Measurements from ENCODE around the gene MICU2. TPM values are rescaled to one million over a fixed set of nuclear protein-coding genes. Genes with fewer than 3 reads are reported as not detected.

Gene MICU2
- polyA plus RNA-seq, 1 donor from 2014 or later = 223 TPM

GRCh38 chr13:21580736-21581135, 23.2 kb downstream of the MICU2 start:
- no peaks in the 10 kb centered on the region for H3K27me3 ChIP-seq (ENCODE audit: insufficient read depth, low read depth, low read length)
- peaks cover 9% of the 10 kb centered on the region for H3K79me2 ChIP-seq (replicated peaks; ENCODE audit: insufficient read depth, low read length)
- no peaks in the 10 kb centered on the region for H4K20me1 ChIP-seq (ENCODE audit: insufficient read depth)
- no peaks in the 10 kb centered on the region for H3K9me3 ChIP-seq (ENCODE audit: low read length)
- no peaks in the 10 kb centered on the region for H3K36me3 ChIP-seq (ENCODE audit: insufficient read depth, low read length)
- H3F3A ChIP-seq (ENCODE audit: insufficient read depth, low read length, poor library complexity, severe bottlenecking) = no peaks in the 10 kb centered on the region
- no peak for TF ChIP-seq SMC3 (conservative IDR thresholded peaks at IDR 0.05; ENCODE audit: poor library complexity)
- no peak for TF ChIP-seq RAD21 (conservative IDR thresholded peaks at IDR 0.05)
- TF ChIP-seq, protein P1, sequence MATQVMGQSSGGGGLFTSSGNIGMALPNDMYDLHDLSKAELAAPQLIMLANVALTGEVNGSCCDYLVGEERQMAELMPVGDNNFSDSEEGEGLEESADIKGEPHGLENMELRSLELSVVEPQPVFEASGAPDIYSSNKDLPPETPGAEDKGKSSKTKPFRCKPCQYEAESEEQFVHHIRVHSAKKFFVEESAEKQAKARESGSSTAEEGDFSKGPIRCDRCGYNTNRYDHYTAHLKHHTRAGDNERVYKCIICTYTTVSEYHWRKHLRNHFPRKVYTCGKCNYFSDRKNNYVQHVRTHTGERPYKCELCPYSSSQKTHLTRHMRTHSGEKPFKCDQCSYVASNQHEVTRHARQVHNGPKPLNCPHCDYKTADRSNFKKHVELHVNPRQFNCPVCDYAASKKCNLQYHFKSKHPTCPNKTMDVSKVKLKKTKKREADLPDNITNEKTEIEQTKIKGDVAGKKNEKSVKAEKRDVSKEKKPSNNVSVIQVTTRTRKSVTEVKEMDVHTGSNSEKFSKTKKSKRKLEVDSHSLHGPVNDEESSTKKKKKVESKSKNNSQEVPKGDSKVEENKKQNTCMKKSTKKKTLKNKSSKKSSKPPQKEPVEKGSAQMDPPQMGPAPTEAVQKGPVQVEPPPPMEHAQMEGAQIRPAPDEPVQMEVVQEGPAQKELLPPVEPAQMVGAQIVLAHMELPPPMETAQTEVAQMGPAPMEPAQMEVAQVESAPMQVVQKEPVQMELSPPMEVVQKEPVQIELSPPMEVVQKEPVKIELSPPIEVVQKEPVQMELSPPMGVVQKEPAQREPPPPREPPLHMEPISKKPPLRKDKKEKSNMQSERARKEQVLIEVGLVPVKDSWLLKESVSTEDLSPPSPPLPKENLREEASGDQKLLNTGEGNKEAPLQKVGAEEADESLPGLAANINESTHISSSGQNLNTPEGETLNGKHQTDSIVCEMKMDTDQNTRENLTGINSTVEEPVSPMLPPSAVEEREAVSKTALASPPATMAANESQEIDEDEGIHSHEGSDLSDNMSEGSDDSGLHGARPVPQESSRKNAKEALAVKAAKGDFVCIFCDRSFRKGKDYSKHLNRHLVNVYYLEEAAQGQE (IDR thresholded peaks at IDR 0.05; ENCODE audit: borderline replicate concordance) = no peak
- no peak for TF ChIP-seq MXI1 (conservative IDR thresholded peaks at IDR 0.05; ENCODE audit: poor library complexity, severe bottlenecking)
- TF ChIP-seq EZH2 (IDR thresholded peaks at IDR 0.05; ENCODE audit: borderline replicate concordance, insufficient read depth, low read length, poor library complexity, severe bottlenecking) = no peak
- TF ChIP-seq EP300 (conservative IDR thresholded peaks at IDR 0.05; ENCODE audit: poor library complexity, severe bottlenecking) = no peak
- no peak for TF ChIP-seq POLR2AphosphoS5 (IDR thresholded peaks at IDR 0.05)
- H2AFZ ChIP-seq (ENCODE audit: low read depth, low read length) = no peak overlapping the region
- H3K27ac ChIP-seq (ENCODE audit: low read length) = no peak overlapping the region
- H3K9me2 ChIP-seq (ENCODE audit: insufficient read depth, low read length) = no peaks in the 10 kb centered on the region
- H3K9ac ChIP-seq (ENCODE audit: low read length) = no peak overlapping the region
- no peak overlapping the region for H3K4me3 ChIP-seq (ENCODE audit: low read length)
- H3K4me2 ChIP-seq (ENCODE audit: low read length) = no peak overlapping the region

DNA sequence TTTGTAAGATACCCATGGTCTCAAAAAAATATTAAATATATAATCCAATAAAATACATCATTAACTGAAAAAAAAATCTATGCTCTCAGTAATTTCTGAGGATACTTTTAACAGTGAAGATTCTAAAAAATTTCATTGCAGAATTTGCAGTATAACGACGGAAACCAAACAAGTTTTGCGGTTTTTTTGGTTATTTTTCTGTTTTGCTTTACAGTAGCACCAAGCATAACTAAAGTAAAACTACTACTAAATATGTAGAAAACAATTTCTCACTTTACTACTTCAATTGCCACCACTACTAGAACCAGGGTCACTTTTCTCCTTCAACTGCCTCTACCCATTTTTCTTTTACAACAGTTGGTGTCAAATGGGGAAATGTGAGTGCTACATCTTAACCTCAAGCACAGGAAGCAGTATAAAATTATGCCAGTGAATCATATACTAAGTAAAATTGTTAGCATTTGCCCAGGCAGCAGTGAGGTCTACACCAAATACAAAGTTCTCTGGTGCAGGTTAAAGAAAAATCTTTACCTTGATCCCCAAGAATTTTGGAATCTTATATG, 24.1 kb downstream of the MICU2 start:
- Histone ChIP-seq H3F3A (ENCODE audit: insufficient read depth, low read length, poor library complexity, severe bottlenecking) (no peaks in the 10 kb centered on the region), H3K27ac (ENCODE audit: low read length) (no peak overlapping the region), H3K4me3 (ENCODE audit: low read length) (no peak overlapping the region), H3K79me2 (replicated peaks; ENCODE audit: insufficient read depth, low read length) (peaks cover 9% of the 10 kb centered on the region), H4K20me1 (ENCODE audit: insufficient read depth) (no peaks in the 10 kb centered on the region), H3K27me3 (ENCODE audit: insufficient read depth, low read depth, low read length) (no peaks in the 10 kb centered on the region), H3K4me2 (ENCODE audit: low read length) (no peak overlapping the region), H3K9me2 (ENCODE audit: insufficient read depth, low read length) (no peaks in the 10 kb centered on the region), H3K36me3 (ENCODE audit: insufficient read depth, low read length) (no peaks in the 10 kb centered on the region), H3K9ac (ENCODE audit: low read length) (no peak overlapping the region), H3K9me3 (ENCODE audit: low read length) (no peaks in the 10 kb centered on the region), H2AFZ (ENCODE audit: low read depth, low read length) (no peak overlapping the region)
- no peak for TF ChIP-seq EZH2 (IDR thresholded peaks at IDR 0.05; ENCODE audit: borderline replicate concordance, insufficient read depth, low read length, poor library complexity, severe bottlenecking)
- TF ChIP-seq RAD21 (conservative IDR thresholded peaks at IDR 0.05) = no peak
- TF ChIP-seq SMC3 (conservative IDR thresholded peaks at IDR 0.05; ENCODE audit: poor library complexity) = no peak
- no peak for TF ChIP-seq MXI1 (conservative IDR thresholded peaks at IDR 0.05; ENCODE audit: poor library complexity, severe bottlenecking)
- TF ChIP-seq POLR2AphosphoS5 (IDR thresholded peaks at IDR 0.05) = no peak
- TF ChIP-seq, protein P2, sequence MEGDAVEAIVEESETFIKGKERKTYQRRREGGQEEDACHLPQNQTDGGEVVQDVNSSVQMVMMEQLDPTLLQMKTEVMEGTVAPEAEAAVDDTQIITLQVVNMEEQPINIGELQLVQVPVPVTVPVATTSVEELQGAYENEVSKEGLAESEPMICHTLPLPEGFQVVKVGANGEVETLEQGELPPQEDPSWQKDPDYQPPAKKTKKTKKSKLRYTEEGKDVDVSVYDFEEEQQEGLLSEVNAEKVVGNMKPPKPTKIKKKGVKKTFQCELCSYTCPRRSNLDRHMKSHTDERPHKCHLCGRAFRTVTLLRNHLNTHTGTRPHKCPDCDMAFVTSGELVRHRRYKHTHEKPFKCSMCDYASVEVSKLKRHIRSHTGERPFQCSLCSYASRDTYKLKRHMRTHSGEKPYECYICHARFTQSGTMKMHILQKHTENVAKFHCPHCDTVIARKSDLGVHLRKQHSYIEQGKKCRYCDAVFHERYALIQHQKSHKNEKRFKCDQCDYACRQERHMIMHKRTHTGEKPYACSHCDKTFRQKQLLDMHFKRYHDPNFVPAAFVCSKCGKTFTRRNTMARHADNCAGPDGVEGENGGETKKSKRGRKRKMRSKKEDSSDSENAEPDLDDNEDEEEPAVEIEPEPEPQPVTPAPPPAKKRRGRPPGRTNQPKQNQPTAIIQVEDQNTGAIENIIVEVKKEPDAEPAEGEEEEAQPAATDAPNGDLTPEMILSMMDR (IDR thresholded peaks at IDR 0.05; ENCODE audit: poor library complexity, severe bottlenecking) = no peak
- TF ChIP-seq, protein P1 (IDR thresholded peaks at IDR 0.05; ENCODE audit: borderline replicate concordance) = no peak
- TF ChIP-seq EP300 (conservative IDR thresholded peaks at IDR 0.05; ENCODE audit: poor library complexity, severe bottlenecking) = no peak
- TF ChIP-seq TAF1 (IDR thresholded peaks at IDR 0.05; ENCODE audit: low read depth) = no peak

All from neural cell (in vitro differentiated cells).